Endothelial cell of hepatic sinusoid (primary cell): ENCODE measurements around the gene PTX3.

Experiments used
- in situ Hi-C: cut with HindIII; loops from 2 replicates; pipeline ENCODE4 v1.10.0; 2017; ENCODE audit warnings: low sequenced_read_pairs

PTX3 gene

GRCh38 chr3:157436583-157437291, at the start of gene PTX3:
PTX3 (plus strand) TSS chr3:157436850; CDS start chr3:157436934, 84 bp downstream.
- in situ Hi-C loops = loop anchor here (5.0 kb wide), 1 partner anchor 61 kb away; no protein-coding TSS in a partner anchor

- in situ Hi-C loops = no loop called here
These were observed 48.8 kb upstream of the PTX3 start for GRCh38 chr3:157387708-157388435.

GRCh38 chr3:157388976-157389375, 47.7 kb upstream of the PTX3 start:
- in situ Hi-C loops = no loop called here

- in situ Hi-C loops = no loop called here
These were observed 45.7 kb upstream of the PTX3 start for GRCh38 chr3:157390713-157391515.

GRCh38 chr3:157392104-157392503, 44.5 kb upstream of the PTX3 start:
- in situ Hi-C loops = no loop called here

GRCh38 chr3:157393113-157393512, 43.5 kb upstream of the PTX3 start:
- in situ Hi-C loops = no loop called here

GRCh38 chr3:157394411-157394810, 42.2 kb upstream of the PTX3 start:
- in situ Hi-C loops = no loop called here

GRCh38 chr3:157398598-157398997, 38.1 kb upstream of the PTX3 start:
- in situ Hi-C loops = no loop called here

GRCh38 chr3:157404381-157404780, 32.3 kb upstream of the PTX3 start:
- in situ Hi-C loops = no loop called here

GRCh38 chr3:157405457-157405856, 31.2 kb upstream of the PTX3 start:
- in situ Hi-C loops = no loop called here

- in situ Hi-C loops = no loop called here
These were observed 30.3 kb upstream of the PTX3 start for GRCh38 chr3:157406394-157406793.

GRCh38 chr3:157407769-157408168, 28.9 kb upstream of the PTX3 start:
- in situ Hi-C loops = no loop called here

- in situ Hi-C loops = no loop called here
These were observed 28.0 kb upstream of the PTX3 start for GRCh38 chr3:157408499-157409149.

- in situ Hi-C loops = no loop called here
These were observed 27.1 kb upstream of the PTX3 start for GRCh38 chr3:157409516-157409915.

GRCh38 chr3:157410945-157411344, 25.7 kb upstream of the PTX3 start:
- in situ Hi-C loops = no loop called here

- in situ Hi-C loops = no loop called here
These were observed 24.3 kb upstream of the PTX3 start for GRCh38 chr3:157412323-157412855.

- in situ Hi-C loops = no loop called here
These were observed 21.8 kb upstream of the PTX3 start for GRCh38 chr3:157414861-157415260.

- in situ Hi-C loops = no loop called here
These were observed 20.1 kb upstream of the PTX3 start for GRCh38 chr3:157416347-157417087.

GRCh38 chr3:157417247-157417646, 19.4 kb upstream of the PTX3 start:
- in situ Hi-C loops = no loop called here

GRCh38 chr3:157418104-157418503, 18.5 kb upstream of the PTX3 start:
- in situ Hi-C loops = no loop called here
